Endodermal cell (in vitro differentiated cells): Measurements from ENCODE around the gene METAP1D. TPM values are rescaled to one million over a fixed set of nuclear protein-coding genes. Genes with fewer than 3 reads are reported as not detected.

ENCODE experiments used
- DNase-seq: peaks from one replicate; pipeline ENCODE4 v3.0.0-alpha.2; 2017
- H3K27ac ChIP-seq: 2 replicates; pipeline ENCODE4 v1.5.1; 2013; ENCODE audit warnings: mild to moderate bottlenecking, low read depth, low read length, moderate library complexity
- H3K27me3 ChIP-seq: 2 replicates; pipeline ENCODE4 v1.6.1; 2013; ENCODE audit warnings: mild to moderate bottlenecking, low read length, moderate library complexity; ENCODE audit not compliant: insufficient read depth, control insufficient read depth, poor library complexity, severe bottlenecking
- H3K36me3 ChIP-seq: 2 replicates; pipeline ENCODE4 v1.7.0; 2013; ENCODE audit warnings: mild to moderate bottlenecking, low read length, moderate library complexity; ENCODE audit not compliant: control insufficient read depth, insufficient read depth
- H3K4me1 ChIP-seq: one replicate; pipeline ENCODE4 v1.7.0; 2013; ENCODE audit warnings: low read length; ENCODE audit not compliant: control insufficient read depth, insufficient read depth
- H3K4me3 ChIP-seq: 2 replicates; pipeline ENCODE4 v1.5.1; 2013; ENCODE audit warnings: mild to moderate bottlenecking, low read length, moderate library complexity
- H3K9ac ChIP-seq: 2 replicates; pipeline ENCODE4 v1.6.1; 2013; ENCODE audit warnings: mild to moderate bottlenecking, low read length, moderate library complexity; ENCODE audit not compliant: poor library complexity, severe bottlenecking; ENCODE audit errors: extremely low read depth
- H3K9me3 ChIP-seq: 2 replicates; pipeline ENCODE4 v1.6.1; 2013; ENCODE audit warnings: mild to moderate bottlenecking, low read length, moderate library complexity; ENCODE audit not compliant: control insufficient read depth
- H3K27ac Mint-ChIP-seq: 2 replicates; pipeline ENCODE4 v1.8.0; 2020; ENCODE audit warnings: mixed read lengths
- H3K27me3 Mint-ChIP-seq: 2 replicates; pipeline ENCODE4 v1.8.0; 2021; ENCODE audit warnings: mild to moderate bottlenecking, mixed read lengths; ENCODE audit not compliant: insufficient read depth
- H3K36me3 Mint-ChIP-seq: 2 replicates; pipeline ENCODE4 v1.8.0; 2020; ENCODE audit warnings: low read depth, mixed read lengths
- H3K4me1 Mint-ChIP-seq: 2 replicates; pipeline ENCODE4 v1.8.0; 2020; ENCODE audit warnings: mixed read lengths
- H3K4me3 Mint-ChIP-seq: 2 replicates; pipeline ENCODE4 v1.8.0; 2020; ENCODE audit warnings: mild to moderate bottlenecking, moderate library complexity, mixed read lengths
- H3K9me3 Mint-ChIP-seq: 2 replicates; pipeline ENCODE4 v1.8.0; 2020; ENCODE audit warnings: mild to moderate bottlenecking, mixed read lengths
- CTCF ChIP-seq: fragments of 200-600 bp; sonication (generic); conservative IDR thresholded peaks from 2 replicates; pipeline ENCODE4 v1.5.0; 2021; ENCODE audit warnings: antibody characterized with exemption, mild to moderate bottlenecking
- WGBS, 2 experiments: methylation state at CpG; one replicate each; pipeline versions ENCODE4 v1.1.5 to v1.1.7; 2013; ENCODE audit warnings: missing lambda C conversion rate in 2 of 2, mixed read lengths in 1 of 2; ENCODE audit not compliant: insufficient coverage in 1 of 2, insufficient read length in 1 of 2; 5-methylcytosine and 5-hydroxymethylcytosine counted together
- total RNA-seq, 2 donors: library from RNA; stranded (reverse); fragmentation: NEBNext Ultra II Directional in 1 of 2; extraction: Animal tissue kit (Norgen Biotek cat#: 25700) in 1 of 2; gene quantifications; 2 replicates in 1 of 2; 3 replicates in 1 of 2; pipeline ENCODE4 v1.2.1, GENCODE V29; 2021

METAP1D gene
- total RNA-seq, 2 donors from 2014 or later = 6.0 to 6.5 TPM

- H3K9ac ChIP-seq = no peak overlapping the region
- no peak for TF ChIP-seq CTCF
- peak; percentile 47 for DNase-seq
- no peaks in the 10 kb centered on the region for H3K27me3 Mint-ChIP-seq
- no peaks in the 10 kb centered on the region for H3K4me1 ChIP-seq
- no peaks in the 10 kb centered on the region for H3K27me3 ChIP-seq
- H3K36me3 ChIP-seq = no peaks in the 10 kb centered on the region
- H3K4me3 ChIP-seq = no peak overlapping the region
- H3K9me3 Mint-ChIP-seq = no peaks in the 10 kb centered on the region
- H3K4me3 Mint-ChIP-seq = no peak overlapping the region
- WGBS, 2 experiments = 68 to 80% methylated on average over 2 to 5 of the region's 5 CpGs
- no peak overlapping the region for H3K27ac Mint-ChIP-seq
- H3K9me3 ChIP-seq = no peaks in the 10 kb centered on the region
- H3K4me1 Mint-ChIP-seq = peaks cover 9% of the 10 kb centered on the region
- no peak overlapping the region for H3K27ac ChIP-seq
- H3K36me3 Mint-ChIP-seq = peaks cover 1% of the 10 kb centered on the region
Measured at GRCh38 chr2:172021955-172022354, 22.2 kb downstream of the METAP1D start.

- Histone ChIP-seq H3K4me1 (no peaks in the 10 kb centered on the region), H3K4me3 (no peak overlapping the region), H3K27me3 (no peaks in the 10 kb centered on the region), H3K9ac (no peak overlapping the region), H3K27ac (no peak overlapping the region), H3K9me3 (no peaks in the 10 kb centered on the region), H3K36me3 (no peaks in the 10 kb centered on the region)
- no peak overlapping the region for H3K27ac Mint-ChIP-seq
- no peaks in the 10 kb centered on the region for H3K9me3 Mint-ChIP-seq
- no peaks in the 10 kb centered on the region for H3K27me3 Mint-ChIP-seq
- H3K4me1 Mint-ChIP-seq = peaks cover 8% of the 10 kb centered on the region
- DNase-seq = no peak
- WGBS, 2 experiments = 79 to 80% methylated on average over 4 of the region's 4 CpGs
- no peak overlapping the region for H3K4me3 Mint-ChIP-seq
- H3K36me3 Mint-ChIP-seq = no peaks in the 10 kb centered on the region
- no peak for TF ChIP-seq CTCF
Measured at GRCh38 chr2:172031536-172031935, 31.8 kb downstream of the METAP1D start.

- Mint-ChIP-seq H3K4me3 (no peak overlapping the region), H3K9me3 (no peaks in the 10 kb centered on the region), H3K27me3 (no peaks in the 10 kb centered on the region), H3K27ac (no peak overlapping the region), H3K4me1 (no peaks in the 10 kb centered on the region), H3K36me3 (no peaks in the 10 kb centered on the region)
- DNase-seq = no peak
- no peaks in the 10 kb centered on the region for H3K27me3 ChIP-seq
- no peaks in the 10 kb centered on the region for H3K9me3 ChIP-seq
- no peaks in the 10 kb centered on the region for H3K36me3 ChIP-seq
- no peak overlapping the region for H3K27ac ChIP-seq
- H3K4me1 ChIP-seq = no peaks in the 10 kb centered on the region
- H3K4me3 ChIP-seq = no peak overlapping the region
- no peak for TF ChIP-seq CTCF
- 93 to 100% methylated on average over 1 to 3 of the region's 3 CpGs for WGBS, 2 experiments
- H3K9ac ChIP-seq = no peak overlapping the region
Measured at GRCh38 chr2:172038121-172038520, 38.4 kb downstream of the METAP1D start.
